Testis (tissue), 3 donors: ENCODE measurements around the gene SLC12A1. TPM values are rescaled to one million over a fixed set of nuclear protein-coding genes. Genes with fewer than 3 reads are reported as not detected.

Experiments
- DNase-seq: peaks from one replicate; pipeline ENCODE4 v3.0.0-alpha.2; 2019
- H3K27ac ChIP-seq, 2 donors: fragments of 200-600 bp; sonication (generic); one replicate each; pipeline ENCODE4 v1.5.1; 2019
- H3K27me3 ChIP-seq: fragments of 200-600 bp; sonication (generic); one replicate; pipeline ENCODE4 v1.5.1; 2019
- H3K36me3 ChIP-seq: fragments of 200-600 bp; sonication (generic); one replicate; pipeline ENCODE4 v1.5.1; 2017; ENCODE audit warnings: low read depth; ENCODE audit errors: missing control alignments
- H3K4me1 ChIP-seq: fragments of 200-600 bp; sonication (generic); one replicate; pipeline ENCODE4 v1.5.1; 2019
- H3K4me3 ChIP-seq, 2 donors: fragments of 200-600 bp; sonication (generic); one replicate each; pipeline ENCODE4 v1.5.1; 2017 to 2019
- H3K9me3 ChIP-seq: fragments of 200-600 bp; sonication (generic); one replicate; pipeline ENCODE4 v1.5.1; 2017
- CTCF ChIP-seq, 3 experiments: fragments of 450-650 bp in 2 of 3; fragments of 200-600 bp in 1 of 3; sonication (generic) in 1 of 3; IDR thresholded peaks; one replicate each; pipeline ENCODE4 v1.5.1; 2016 to 2019; ENCODE audit warnings: antibody characterized with exemption in 3 of 3, mild to moderate bottlenecking in 2 of 3, moderate library complexity in 1 of 3
- POLR2A ChIP-seq: fragments of 450-650 bp; IDR thresholded peaks from one replicate; pipeline ENCODE4 v1.6.1; 2017; ENCODE audit warnings: antibody characterized with exemption, mild to moderate bottlenecking, moderate library complexity
- WGBS, 2 donors: methylation state at CpG; one replicate each; pipeline ENCODE4 v1.1.5; 2018; 5-methylcytosine and 5-hydroxymethylcytosine counted together
- intact Hi-C: fragments of 100-400 bp; cut with DNase I; formaldehyde crosslinking; loops from one replicate; pipeline ENCODE4 v1.15.1; 2023; ENCODE audit warnings: low total_unique reads
- polyA plus RNA-seq: library from polyadenylated mRNA; stranded (reverse); fragments of 350-450 nt; fragmentation: Illumina TruSeq; extraction: RNeasy Lipid Tissue Mini Kit (QIAGEN cat#74804); gene quantifications from one replicate; pipeline ENCODE4 v1.2.3, GENCODE V29; 2014; ENCODE audit warnings: low read depth, low replicate concordance; ENCODE audit not compliant: insufficient read depth
- total RNA-seq, 2 donors: library from RNA; depleted of rRNA; stranded (reverse); fragments of >200 nt; gene quantifications; one replicate each; pipeline ENCODE4 v1.2.3, GENCODE V29; 2016

The SLC12A1 gene
- total and polyA plus RNA-seq, 3 donors from 2014 or later: 0.55 to 1.2 (median 0.62) TPM

- no peaks in the 10 kb centered on the region for H3K36me3 ChIP-seq
- TF ChIP-seq POLR2A: no peak
- no peak for TF ChIP-seq CTCF (IDR thresholded peaks at IDR 0.05)
- H3K27me3 ChIP-seq: no peaks in the 10 kb centered on the region
- WGBS, 2 donors: 68 to 81% methylated on average over 2 of the region's 2 CpGs
- H3K27ac ChIP-seq: no peak overlapping the region
- DNase-seq: no peak
- intact Hi-C loops: no loop called here
- H3K9me3 ChIP-seq: no peaks in the 10 kb centered on the region
- no peak overlapping the region for H3K4me3 ChIP-seq
- H3K4me1 ChIP-seq: no peaks in the 10 kb centered on the region
Observed at GRCh38 chr15:48304398-48304797, 98.3 kb downstream of the SLC12A1 start.

DNA sequence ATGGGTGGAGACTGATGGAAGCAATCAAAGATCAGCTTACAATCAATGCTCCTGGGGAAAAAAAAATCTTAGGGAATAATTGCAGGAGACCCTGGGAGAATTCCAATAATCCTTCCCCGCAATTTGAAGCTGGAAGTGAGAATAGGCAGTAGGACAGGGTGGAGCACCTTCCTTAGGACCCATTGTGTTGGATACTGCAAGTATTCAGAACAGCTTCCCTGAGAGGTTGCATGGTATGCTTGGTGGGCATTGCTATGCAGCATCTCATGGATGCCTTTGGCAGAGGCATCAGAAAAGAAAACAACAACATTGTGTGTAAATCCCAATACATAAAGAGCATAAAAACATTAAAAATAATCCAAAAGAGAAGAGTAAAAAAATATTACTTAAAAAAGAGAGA lies 100.5 kb downstream of the SLC12A1 start:
- H3K27me3 ChIP-seq: no peaks in the 10 kb centered on the region
- intact Hi-C loops: no loop called here
- no peak for TF ChIP-seq CTCF (IDR thresholded peaks at IDR 0.05)
- no peak for TF ChIP-seq POLR2A
- H3K4me3 ChIP-seq: no peak overlapping the region
- no peak overlapping the region for H3K27ac ChIP-seq
- H3K9me3 ChIP-seq: no peaks in the 10 kb centered on the region
- 87 to 100% methylated on average over 1 of the region's 1 CpG for WGBS, 2 donors
- no peaks in the 10 kb centered on the region for H3K4me1 ChIP-seq
- H3K36me3 ChIP-seq: no peaks in the 10 kb centered on the region
- DNase-seq: no peak

DNA sequence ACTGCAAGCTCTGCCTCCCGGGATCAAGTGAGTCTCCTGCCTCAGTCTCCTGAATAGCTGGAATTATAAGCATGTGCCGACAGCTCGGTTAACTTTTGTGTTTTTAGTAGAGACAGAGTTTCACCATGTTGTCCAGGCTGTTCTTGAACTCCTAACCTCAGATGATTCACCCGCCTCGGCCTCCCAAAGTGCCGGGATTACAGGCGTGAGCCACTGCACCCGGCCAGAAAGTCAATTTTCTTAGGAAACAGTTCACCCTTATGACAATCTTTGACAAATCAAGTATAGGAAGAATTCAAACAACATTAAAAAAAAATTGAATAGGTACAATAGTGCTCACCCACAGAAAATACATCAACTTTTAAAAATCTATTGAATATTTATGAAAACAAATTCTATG lies 101.5 kb downstream of the SLC12A1 start:
- H3K4me1 ChIP-seq: no peaks in the 10 kb centered on the region
- no peak overlapping the region for H3K27ac ChIP-seq
- no peaks in the 10 kb centered on the region for H3K9me3 ChIP-seq
- H3K4me3 ChIP-seq: no peak overlapping the region
- no peaks in the 10 kb centered on the region for H3K36me3 ChIP-seq
- WGBS, 2 donors: 93% methylated on average over 8 of the region's 8 CpGs
- TF ChIP-seq POLR2A: no peak
- intact Hi-C loops: no loop called here
- no peaks in the 10 kb centered on the region for H3K27me3 ChIP-seq
- no peak for DNase-seq

- Histone ChIP-seq H3K27me3 (no peaks in the 10 kb centered on the region), H3K4me3 (no peak overlapping the region), H3K4me1 (no peaks in the 10 kb centered on the region), H3K36me3 (no peaks in the 10 kb centered on the region), H3K9me3 (no peaks in the 10 kb centered on the region), H3K27ac (no peak overlapping the region)
- TF ChIP-seq POLR2A (no peak), CTCF (IDR thresholded peaks at IDR 0.05) (no peak)
- intact Hi-C loops: no loop called here
- 86% methylated on average over 2 of the region's 2 CpGs for WGBS, 2 donors
- no peak for DNase-seq
Observed at GRCh38 chr15:48309740-48310139, 103.6 kb downstream of the SLC12A1 start.

- intact Hi-C loops: no loop called here
- no peak for TF ChIP-seq POLR2A
- TF ChIP-seq CTCF (IDR thresholded peaks at IDR 0.05): no peak
- DNase-seq: no peak
Observed at GRCh38 chr15:48313216-48313615, 107.1 kb downstream of the SLC12A1 start.

More at GRCh38 chr15:48313216-48313615, 107.1 kb downstream of the SLC12A1 start:
- H3K9me3 ChIP-seq: no peaks in the 10 kb centered on the region
- H3K27ac ChIP-seq: no peak overlapping the region
- H3K4me1 ChIP-seq: no peaks in the 10 kb centered on the region
- no peaks in the 10 kb centered on the region for H3K36me3 ChIP-seq
- 91 to 94% methylated on average over 2 of the region's 2 CpGs for WGBS, 2 donors
- no peak overlapping the region for H3K4me3 ChIP-seq
- no peaks in the 10 kb centered on the region for H3K27me3 ChIP-seq
